Lower leg skin (tissue), 3 donors: ENCODE data around the gene MGAT4D.

ENCODE experiments used
- CTCF ChIP-seq, 3 donors: fragments of 450-650 bp; IDR thresholded peaks; one replicate each; pipeline ENCODE4 v1.5.1; 2016; ENCODE audit warnings: antibody characterized with exemption in 3 of 3, mild to moderate bottlenecking in 3 of 3, moderate library complexity in 2 of 3
- POLR2A ChIP-seq, 2 donors: fragments of 450-650 bp; IDR thresholded peaks; one replicate each; pipeline ENCODE4 v1.6.1; 2016 to 2017; ENCODE audit warnings: antibody characterized with exemption in 2 of 2, mild to moderate bottlenecking in 1 of 2, moderate library complexity in 1 of 2

GRCh38 chr4:140406292-140406691 lies 91.8 kb downstream of the MGAT4D start:
- TF ChIP-seq CTCF (IDR thresholded peaks at IDR 0.05) (no peak), POLR2A (IDR thresholded peaks at IDR 0.05) (no peak)
